Measurements from ENCODE around the gene IL17RB. TPM values are rescaled to one million over a fixed set of nuclear protein-coding genes. Genes with fewer than 3 reads are reported as not detected.

Gene IL17RB
- total RNA-seq, 2 experiments from 2014 or later: 0.57 TPM; not detected in 1

DNA sequence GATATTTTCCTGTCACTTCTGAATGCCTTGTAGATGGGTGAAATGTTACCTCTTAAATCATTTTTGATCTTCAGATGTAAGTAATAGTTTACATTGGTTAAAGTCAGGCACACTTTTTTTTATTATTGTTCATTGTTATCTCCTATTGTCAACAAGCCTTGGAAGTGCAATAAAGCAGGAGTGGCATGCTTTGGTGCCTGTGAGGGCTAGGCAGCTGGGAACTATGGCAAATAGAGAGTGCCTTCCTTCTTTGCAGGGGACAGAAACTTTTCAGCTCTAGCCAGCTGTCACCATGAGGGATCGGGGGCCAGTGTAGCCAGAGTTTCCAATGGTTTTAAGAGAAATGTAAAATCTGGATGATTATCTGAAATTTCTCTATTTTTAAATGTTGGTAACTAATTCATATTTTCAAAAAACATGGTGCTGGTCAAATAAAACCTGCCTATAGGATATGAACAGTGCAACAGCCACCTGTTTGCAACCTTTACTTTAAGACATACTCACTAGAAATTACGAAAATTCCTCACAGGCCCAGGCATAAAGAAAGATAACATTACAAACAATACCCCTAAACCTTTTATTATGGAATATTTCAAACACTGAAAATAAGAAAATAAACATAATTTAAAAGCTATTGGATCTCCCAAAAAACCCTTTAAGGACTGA lies 54.4 kb downstream of the IL17RB start:
- CTCF ChIA-PET (ENCODE audit: unreplicated experiment): no interaction called here
- TF ChIP-seq, protein P1, sequence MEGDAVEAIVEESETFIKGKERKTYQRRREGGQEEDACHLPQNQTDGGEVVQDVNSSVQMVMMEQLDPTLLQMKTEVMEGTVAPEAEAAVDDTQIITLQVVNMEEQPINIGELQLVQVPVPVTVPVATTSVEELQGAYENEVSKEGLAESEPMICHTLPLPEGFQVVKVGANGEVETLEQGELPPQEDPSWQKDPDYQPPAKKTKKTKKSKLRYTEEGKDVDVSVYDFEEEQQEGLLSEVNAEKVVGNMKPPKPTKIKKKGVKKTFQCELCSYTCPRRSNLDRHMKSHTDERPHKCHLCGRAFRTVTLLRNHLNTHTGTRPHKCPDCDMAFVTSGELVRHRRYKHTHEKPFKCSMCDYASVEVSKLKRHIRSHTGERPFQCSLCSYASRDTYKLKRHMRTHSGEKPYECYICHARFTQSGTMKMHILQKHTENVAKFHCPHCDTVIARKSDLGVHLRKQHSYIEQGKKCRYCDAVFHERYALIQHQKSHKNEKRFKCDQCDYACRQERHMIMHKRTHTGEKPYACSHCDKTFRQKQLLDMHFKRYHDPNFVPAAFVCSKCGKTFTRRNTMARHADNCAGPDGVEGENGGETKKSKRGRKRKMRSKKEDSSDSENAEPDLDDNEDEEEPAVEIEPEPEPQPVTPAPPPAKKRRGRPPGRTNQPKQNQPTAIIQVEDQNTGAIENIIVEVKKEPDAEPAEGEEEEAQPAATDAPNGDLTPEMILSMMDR (conservative IDR thresholded peaks at IDR 0.05; ENCODE audit: low read length): no peak
- TF ChIP-seq EZH2phosphoT487 (IDR thresholded peaks at IDR 0.05; ENCODE audit: borderline replicate concordance, low read depth, low read length): no peak
- H3K9me2 ChIP-seq (ENCODE audit: insufficient read depth, low read length): no peaks in the 10 kb centered on the region

DNA sequence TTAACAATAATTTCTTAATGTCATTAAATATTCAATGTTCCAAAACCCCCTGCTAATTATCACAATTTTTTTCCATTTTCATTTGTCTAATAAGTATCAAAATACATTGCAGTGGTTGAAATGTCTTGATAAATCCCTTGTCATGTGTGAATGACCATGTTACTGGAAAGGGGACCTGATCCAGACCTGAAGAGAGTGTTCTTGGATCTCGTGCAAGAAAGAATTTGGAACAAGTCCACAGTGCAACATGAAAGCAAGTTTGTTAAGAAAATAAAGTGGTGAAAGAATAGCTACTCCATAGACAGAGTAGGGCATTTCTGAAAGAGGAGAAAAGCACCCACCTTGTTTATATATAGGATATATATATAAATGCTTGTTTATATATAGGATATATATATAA lies 55.7 kb downstream of the IL17RB start:
- no peak overlapping the region for H2AFZ ChIP-seq (ENCODE audit: low read length)
- no TSS peak for BruUV-seq (replicated peaks)
- no peaks in the 10 kb centered on the region for H3K4me1 ChIP-seq (ENCODE audit: insufficient read depth, low read length, poor library complexity, severe bottlenecking)
- H3K4me2 ChIP-seq (ENCODE audit: low read length): no peak overlapping the region
- DNase-seq (ENCODE audit: low spot score): no peak
- H3K4me3 ChIP-seq (ENCODE audit: low read depth, low read length, poor library complexity, severe bottlenecking): no peak overlapping the region
- H3K9me2 ChIP-seq (ENCODE audit: insufficient read depth, low read length): no peaks in the 10 kb centered on the region
- intact Hi-C loops (cut with micrococcal nuclease; ENCODE audit: unreplicated experiment): no loop called here
- no peak for TF ChIP-seq EZH2phosphoT487 (IDR thresholded peaks at IDR 0.05; ENCODE audit: borderline replicate concordance, low read depth, low read length)
- TF ChIP-seq, protein P1 (conservative IDR thresholded peaks at IDR 0.05; ENCODE audit: low read length): no peak
- H3K79me2 ChIP-seq (ENCODE audit: insufficient read depth, low read depth, low read length): no peaks in the 10 kb centered on the region
- ChIA-PET POLR2A (no interaction called here), CTCF (ENCODE audit: unreplicated experiment) (no interaction called here)
- H3K9me3 ChIP-seq (ENCODE audit: low read length): no peaks in the 10 kb centered on the region
- H3K36me3 ChIP-seq (ENCODE audit: insufficient read depth, low read length): no peaks in the 10 kb centered on the region
- H3K27ac ChIP-seq (ENCODE audit: low read depth, low read length, poor library complexity, severe bottlenecking): no peak overlapping the region
- no peaks in the 10 kb centered on the region for H4K20me1 ChIP-seq (ENCODE audit: insufficient read depth, low read length)

More for the DNA sequence above, 54.4 kb downstream of the IL17RB start:
- Histone ChIP-seq H3K4me3 (ENCODE audit: low read depth, low read length, poor library complexity, severe bottlenecking) (no peak overlapping the region), H3K9me3 (ENCODE audit: low read length) (no peaks in the 10 kb centered on the region), H3K4me2 (ENCODE audit: low read length) (no peak overlapping the region), H4K20me1 (ENCODE audit: insufficient read depth, low read length) (no peaks in the 10 kb centered on the region), H2AFZ (ENCODE audit: low read length) (no peak overlapping the region), H3K27ac (ENCODE audit: low read depth, low read length, poor library complexity, severe bottlenecking) (no peak overlapping the region), H3K36me3 (ENCODE audit: insufficient read depth, low read length) (no peaks in the 10 kb centered on the region), H3K79me2 (ENCODE audit: insufficient read depth, low read depth, low read length) (no peaks in the 10 kb centered on the region), H3K4me1 (ENCODE audit: insufficient read depth, low read length, poor library complexity, severe bottlenecking) (no peaks in the 10 kb centered on the region)
- BruUV-seq (replicated peaks): no TSS peak
- DNase-seq (ENCODE audit: low spot score): no peak
- POLR2A ChIA-PET: interaction anchor here (0.8 kb wide), 1 partner anchor 10 kb away, joined by 3 read pairs; no protein-coding TSS in a partner anchor
- intact Hi-C loops (cut with micrococcal nuclease; ENCODE audit: unreplicated experiment): no loop called here

DNA sequence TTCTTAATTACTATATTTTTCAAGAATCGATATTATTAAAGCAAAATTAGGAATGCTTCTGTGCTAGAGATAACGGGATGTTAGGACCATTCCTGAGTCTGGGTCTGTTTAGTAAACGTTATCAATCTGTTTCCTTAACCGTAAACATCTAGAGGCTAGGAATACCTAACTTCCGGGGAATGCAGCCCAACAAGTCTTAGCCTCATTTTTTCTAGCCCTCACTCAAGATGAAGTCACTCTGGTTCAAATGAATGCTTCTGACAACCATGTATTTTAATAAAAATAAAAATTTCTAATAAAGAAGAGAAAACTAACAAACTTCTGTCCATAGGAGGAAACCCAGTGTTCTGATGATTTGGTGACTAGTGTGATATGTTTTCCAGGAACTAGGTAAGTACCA lies 56.3 kb downstream of the IL17RB start:
- Histone ChIP-seq H3K9me3 (ENCODE audit: low read length) (no peaks in the 10 kb centered on the region), H3K27ac (ENCODE audit: low read depth, low read length, poor library complexity, severe bottlenecking) (no peak overlapping the region), H4K20me1 (ENCODE audit: insufficient read depth, low read length) (no peaks in the 10 kb centered on the region), H3K36me3 (ENCODE audit: insufficient read depth, low read length) (no peaks in the 10 kb centered on the region), H3K79me2 (ENCODE audit: insufficient read depth, low read depth, low read length) (no peaks in the 10 kb centered on the region), H3K4me2 (ENCODE audit: low read length) (no peak overlapping the region), H2AFZ (ENCODE audit: low read length) (no peak overlapping the region), H3K9me2 (ENCODE audit: insufficient read depth, low read length) (no peaks in the 10 kb centered on the region), H3K4me3 (ENCODE audit: low read depth, low read length, poor library complexity, severe bottlenecking) (no peak overlapping the region), H3K4me1 (ENCODE audit: insufficient read depth, low read length, poor library complexity, severe bottlenecking) (no peaks in the 10 kb centered on the region)
- BruUV-seq (replicated peaks): no TSS peak
- TF ChIP-seq EZH2phosphoT487 (IDR thresholded peaks at IDR 0.05; ENCODE audit: borderline replicate concordance, low read depth, low read length): no peak
- TF ChIP-seq, protein P1 (conservative IDR thresholded peaks at IDR 0.05; ENCODE audit: low read length): no peak
- CTCF ChIA-PET (ENCODE audit: unreplicated experiment): no interaction called here
- intact Hi-C loops (cut with micrococcal nuclease; ENCODE audit: unreplicated experiment): no loop called here
- POLR2A ChIA-PET: no interaction called here
- no peak for DNase-seq (ENCODE audit: low spot score)

All from OCI-LY7 (cell line).